ENCODE measurements around the gene GAB2.

Gene GAB2

GRCh38 chr11:78319453-78319955 is 98.1 kb downstream of the GAB2 start:
- H3K4me3 ChIP-seq (replicated peaks in 1 of 2; ENCODE audit: low read depth in 2 of 2, low read length in 2 of 2) = no peak overlapping the region
- no peak for TF ChIP-seq CTCF (IDR thresholded peaks at IDR 0.05; ENCODE audit: low read depth, low read length)
- peak; percentile 23 to 39 for DNase-seq (ENCODE audit: low read depth in 2 of 2)

GRCh38 chr11:78318321-78319114 is 99.1 kb downstream of the GAB2 start:
- peak in 1 of 2 donors; percentile 43 for DNase-seq (ENCODE audit: low read depth in 2 of 2)
- no peak for TF ChIP-seq CTCF (IDR thresholded peaks at IDR 0.05; ENCODE audit: low read depth, low read length)
- no peak overlapping the region for H3K4me3 ChIP-seq (replicated peaks in 1 of 2; ENCODE audit: low read depth in 2 of 2, low read length in 2 of 2)

GRCh38 chr11:78315724-78316123 is 101.9 kb downstream of the GAB2 start:
- DNase-seq (ENCODE audit: low read depth in 2 of 2) = no peak
- TF ChIP-seq CTCF (IDR thresholded peaks at IDR 0.05; ENCODE audit: low read depth, low read length) = no peak
- no peak overlapping the region for H3K4me3 ChIP-seq (replicated peaks in 1 of 2; ENCODE audit: low read depth in 2 of 2, low read length in 2 of 2)

- no peak for TF ChIP-seq CTCF (IDR thresholded peaks at IDR 0.05; ENCODE audit: low read depth, low read length)
- DNase-seq (ENCODE audit: low read depth in 2 of 2) = no peak
- no peak overlapping the region for H3K4me3 ChIP-seq (replicated peaks in 1 of 2; ENCODE audit: low read depth in 2 of 2, low read length in 2 of 2)
These were observed 102.9 kb downstream of the GAB2 start for GRCh38 chr11:78314762-78315161.

GRCh38 chr11:78313898-78314297 is 103.7 kb downstream of the GAB2 start:
- no peak for TF ChIP-seq CTCF (IDR thresholded peaks at IDR 0.05; ENCODE audit: low read depth, low read length)
- no peak for DNase-seq (ENCODE audit: low read depth in 2 of 2)
- no peak overlapping the region for H3K4me3 ChIP-seq (replicated peaks in 1 of 2; ENCODE audit: low read depth in 2 of 2, low read length in 2 of 2)

GRCh38 chr11:78313181-78313795 is 104.3 kb downstream of the GAB2 start:
- DNase-seq (ENCODE audit: low read depth in 2 of 2) = peak; percentile 85 to 90
- TF ChIP-seq CTCF (IDR thresholded peaks at IDR 0.05; ENCODE audit: low read depth, low read length) = no peak
- H3K4me3 ChIP-seq (replicated peaks in 1 of 2; ENCODE audit: low read depth in 2 of 2, low read length in 2 of 2) = no peak overlapping the region

Measured in cardiac fibroblast (primary cell).